Fibroblast of gingiva (primary cell): ENCODE measurements around the gene SDK2.

Source experiments
- DNase-seq: peaks from one replicate; pipeline ENCODE4 v3.0.0-alpha.2; 2011; ENCODE audit warnings: low read depth

SDK2 gene, protein sequence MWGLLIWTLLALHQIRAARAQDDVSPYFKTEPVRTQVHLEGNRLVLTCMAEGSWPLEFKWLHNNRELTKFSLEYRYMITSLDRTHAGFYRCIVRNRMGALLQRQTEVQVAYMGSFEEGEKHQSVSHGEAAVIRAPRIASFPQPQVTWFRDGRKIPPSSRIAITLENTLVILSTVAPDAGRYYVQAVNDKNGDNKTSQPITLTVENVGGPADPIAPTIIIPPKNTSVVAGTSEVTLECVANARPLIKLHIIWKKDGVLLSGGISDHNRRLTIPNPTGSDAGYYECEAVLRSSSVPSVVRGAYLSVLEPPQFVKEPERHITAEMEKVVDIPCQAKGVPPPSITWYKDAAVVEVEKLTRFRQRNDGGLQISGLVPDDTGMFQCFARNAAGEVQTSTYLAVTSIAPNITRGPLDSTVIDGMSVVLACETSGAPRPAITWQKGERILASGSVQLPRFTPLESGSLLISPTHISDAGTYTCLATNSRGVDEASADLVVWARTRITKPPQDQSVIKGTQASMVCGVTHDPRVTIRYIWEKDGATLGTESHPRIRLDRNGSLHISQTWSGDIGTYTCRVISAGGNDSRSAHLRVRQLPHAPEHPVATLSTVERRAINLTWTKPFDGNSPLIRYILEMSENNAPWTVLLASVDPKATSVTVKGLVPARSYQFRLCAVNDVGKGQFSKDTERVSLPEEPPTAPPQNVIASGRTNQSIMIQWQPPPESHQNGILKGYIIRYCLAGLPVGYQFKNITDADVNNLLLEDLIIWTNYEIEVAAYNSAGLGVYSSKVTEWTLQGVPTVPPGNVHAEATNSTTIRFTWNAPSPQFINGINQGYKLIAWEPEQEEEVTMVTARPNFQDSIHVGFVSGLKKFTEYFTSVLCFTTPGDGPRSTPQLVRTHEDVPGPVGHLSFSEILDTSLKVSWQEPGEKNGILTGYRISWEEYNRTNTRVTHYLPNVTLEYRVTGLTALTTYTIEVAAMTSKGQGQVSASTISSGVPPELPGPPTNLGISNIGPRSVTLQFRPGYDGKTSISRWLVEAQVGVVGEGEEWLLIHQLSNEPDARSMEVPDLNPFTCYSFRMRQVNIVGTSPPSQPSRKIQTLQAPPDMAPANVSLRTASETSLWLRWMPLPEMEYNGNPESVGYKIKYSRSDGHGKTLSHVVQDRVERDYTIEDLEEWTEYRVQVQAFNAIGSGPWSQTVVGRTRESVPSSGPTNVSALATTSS (N-terminal part only)

DNA sequence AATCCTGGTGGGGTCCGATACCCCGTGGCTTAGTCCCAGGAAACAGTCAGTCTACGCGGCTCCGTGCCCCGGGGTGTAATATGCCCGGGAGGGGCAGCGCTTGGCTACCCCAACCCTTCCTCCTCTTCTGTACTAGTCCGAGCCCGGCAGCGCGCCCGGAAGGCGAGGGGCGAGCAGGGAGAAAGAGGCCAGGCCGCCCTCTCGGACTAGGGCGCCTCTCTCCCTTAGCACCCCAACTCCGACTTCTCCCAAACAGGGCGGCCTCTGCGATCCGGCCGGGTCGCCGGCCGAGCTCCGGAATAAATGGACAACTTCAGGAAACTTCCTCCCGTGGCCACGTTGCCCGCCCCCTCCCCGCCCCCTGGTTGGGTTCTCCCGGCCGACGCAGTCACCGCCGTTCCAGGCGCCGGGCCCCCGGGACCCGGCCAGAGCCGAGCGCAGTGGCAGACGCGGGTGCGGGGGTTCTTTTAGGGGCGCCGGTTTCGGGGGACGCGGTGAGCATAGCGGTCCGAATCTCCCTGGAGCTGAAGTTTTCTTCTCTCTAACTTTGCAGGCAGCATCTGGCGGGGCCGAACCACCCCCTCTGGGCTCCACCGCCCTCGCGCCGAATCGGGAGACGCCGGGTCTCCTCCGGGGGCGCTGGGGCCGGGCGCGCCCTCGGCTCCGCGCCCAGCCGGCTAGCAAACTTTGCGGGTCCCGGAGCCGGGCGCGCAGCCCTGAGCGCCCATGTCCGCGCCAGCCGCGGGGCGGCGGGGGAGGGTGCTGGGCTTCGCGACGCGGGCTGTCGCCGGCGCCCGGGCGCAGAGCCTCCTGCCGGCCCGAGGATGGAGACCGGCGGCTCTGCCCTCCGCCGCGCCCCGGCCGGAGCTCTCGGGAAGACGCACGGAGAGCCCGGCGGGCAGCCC, at the start of gene SDK2:
SDK2 (minus strand) TSS at position 301 of the 905 bp plus-strand sequence. CDS start 357 bp downstream, outside the sequence.
- DNase-seq = no peak

DNA sequence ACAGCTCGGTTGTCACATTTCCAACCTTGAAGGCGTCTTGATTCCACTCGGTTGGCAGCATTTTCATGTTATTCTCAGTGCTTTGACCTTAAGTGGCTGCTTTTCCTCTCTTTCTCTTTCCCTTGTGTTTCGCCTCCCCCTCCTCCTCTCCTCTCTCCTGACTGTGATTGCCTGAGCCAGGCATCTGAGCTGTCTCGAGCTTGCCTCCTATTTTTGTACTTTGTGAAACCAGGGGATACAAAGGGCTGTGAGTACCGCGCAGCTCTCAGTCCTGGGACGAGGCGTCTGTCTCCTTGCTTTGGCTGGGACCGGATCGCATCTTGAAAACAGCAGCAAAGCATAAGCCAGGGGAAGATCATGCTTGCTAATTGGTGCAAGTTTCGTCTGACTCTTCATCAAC, 48.8 kb upstream of the SDK2 start:
- DNase-seq = no peak

DNA sequence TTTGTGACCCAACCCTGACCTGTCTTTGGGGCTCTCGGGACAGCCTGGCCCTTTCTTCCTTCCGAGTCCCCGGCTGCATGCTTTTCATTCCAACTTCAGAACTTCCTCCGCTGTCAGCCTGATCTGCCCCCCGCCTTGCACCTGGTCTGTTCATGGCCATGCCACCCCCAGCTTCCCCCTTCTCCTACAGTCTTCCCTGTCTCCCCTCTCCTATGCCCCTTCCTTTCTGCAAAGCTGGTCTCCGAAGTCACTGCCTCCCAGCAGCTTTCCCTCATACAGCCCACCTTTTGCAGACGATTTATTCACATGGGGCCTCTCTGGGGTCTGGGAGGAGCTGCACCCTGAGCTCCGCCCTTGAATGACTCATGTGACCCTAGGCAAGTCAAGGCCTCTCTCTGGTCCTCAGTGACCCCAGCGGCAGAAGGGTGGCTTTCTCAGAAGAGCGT, 47.1 kb upstream of the SDK2 start:
- no peak for DNase-seq

DNA sequence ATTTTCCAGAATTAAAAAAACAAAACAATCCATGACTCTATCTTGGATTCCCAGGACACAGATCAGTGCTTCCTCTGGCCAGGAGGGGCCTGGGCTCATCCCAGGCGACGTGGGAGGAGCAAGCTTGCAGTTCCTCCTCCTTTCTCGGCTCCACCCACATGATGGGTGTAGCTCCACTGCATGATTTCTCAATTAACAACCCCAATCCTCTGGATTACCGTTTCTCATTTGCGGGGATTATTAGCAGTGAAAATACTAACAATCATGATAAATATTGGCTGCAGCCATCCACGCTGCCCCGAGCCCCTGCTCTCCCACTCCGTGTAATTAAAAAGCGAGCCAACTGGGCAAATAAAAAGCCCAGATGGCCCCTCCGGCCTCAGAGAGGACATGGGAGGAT, 46.4 kb upstream of the SDK2 start:
- DNase-seq = no peak

DNA sequence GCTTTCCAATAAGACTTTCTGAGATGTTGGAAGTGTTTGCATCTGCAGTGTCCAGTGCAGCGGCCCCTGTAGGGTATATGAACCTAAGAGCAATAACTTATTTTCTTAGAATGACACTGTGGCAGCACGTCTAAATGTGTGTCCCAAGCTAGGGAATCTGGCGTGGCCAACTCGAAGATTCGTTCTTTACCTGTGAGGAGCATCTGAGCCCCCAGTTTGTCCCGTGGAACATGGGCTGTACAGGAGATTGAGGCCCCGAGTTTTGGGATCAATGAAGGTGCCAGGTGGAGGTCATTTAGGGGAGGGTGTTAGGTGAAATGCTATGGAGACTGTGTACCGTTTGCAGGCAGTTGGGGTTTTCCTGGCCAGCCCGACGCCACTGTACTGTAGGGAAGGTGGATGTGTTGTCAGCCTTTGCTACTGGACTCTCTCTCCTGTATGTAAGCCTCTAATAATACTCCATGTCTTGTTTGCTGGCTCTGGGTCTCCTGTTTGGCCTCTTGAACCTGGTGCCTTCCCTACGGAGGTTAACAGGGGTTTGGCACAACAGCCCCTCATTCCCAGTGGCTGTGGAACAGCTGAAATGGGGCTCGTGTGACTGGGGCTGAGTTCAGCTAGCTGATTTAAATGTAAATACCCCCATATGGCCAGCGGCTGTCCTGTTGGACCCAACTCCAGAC, 45.5 kb upstream of the SDK2 start:
- no peak for DNase-seq

DNA sequence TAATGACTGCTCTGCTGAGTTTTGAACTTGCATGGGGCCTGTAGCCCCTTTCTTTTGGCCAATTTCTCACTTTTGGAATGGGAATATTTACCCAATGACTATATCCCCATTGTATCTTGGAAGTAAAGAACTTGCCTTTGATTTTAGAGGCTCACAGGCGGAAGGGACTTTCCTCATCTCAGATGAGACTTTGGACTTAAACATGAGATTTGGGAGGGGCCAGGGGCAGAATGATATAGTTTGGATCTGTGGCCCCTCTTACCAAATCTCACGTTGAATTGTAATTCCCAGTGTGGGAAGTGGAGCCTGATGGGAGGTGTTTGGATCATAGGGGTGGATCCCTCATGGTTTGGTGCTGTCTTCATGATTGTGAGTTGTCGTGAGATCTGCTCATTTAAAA, 42.7 kb upstream of the SDK2 start:
- DNase-seq = no peak

DNA sequence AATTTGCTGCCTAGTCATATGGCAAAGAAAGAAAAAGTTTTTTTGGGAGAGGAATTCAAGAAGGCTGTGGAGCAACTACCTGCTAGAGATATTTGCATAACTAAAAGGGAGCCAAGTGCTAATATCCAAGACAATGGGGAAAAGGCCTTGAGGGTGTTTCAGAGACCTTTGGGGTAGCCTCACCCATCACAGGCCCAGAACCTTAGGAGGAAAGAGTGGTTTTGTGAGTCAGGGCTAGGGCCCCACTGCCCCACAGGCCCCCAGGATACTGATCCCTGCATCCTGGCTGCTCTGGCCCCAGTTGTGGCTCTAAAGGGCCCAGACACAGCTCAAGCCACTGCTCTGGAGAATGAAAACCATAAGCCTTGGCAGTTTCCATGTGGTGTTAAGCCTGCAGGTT, 41.9 kb upstream of the SDK2 start:
- no peak for DNase-seq

DNA sequence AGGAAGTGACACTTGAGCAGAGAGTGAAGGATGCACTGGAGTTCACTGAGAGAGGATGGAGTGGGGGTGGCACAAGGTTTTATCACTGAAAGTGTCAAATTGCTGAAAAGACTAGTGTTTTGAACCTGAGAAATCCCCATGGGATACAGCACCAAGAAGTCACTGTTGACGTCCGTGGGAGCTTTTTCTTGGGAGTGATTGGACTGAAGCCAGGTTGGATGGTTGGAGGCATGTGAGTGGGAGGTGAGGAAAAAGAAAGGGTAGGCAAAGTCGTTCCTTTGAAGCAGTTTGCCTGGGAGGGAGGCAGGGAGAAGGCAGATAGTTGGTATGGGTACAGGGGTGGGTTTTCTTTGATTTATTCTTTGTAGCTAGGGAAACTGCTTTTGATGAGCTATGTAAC, 39.9 kb upstream of the SDK2 start:
- DNase-seq = no peak

DNA sequence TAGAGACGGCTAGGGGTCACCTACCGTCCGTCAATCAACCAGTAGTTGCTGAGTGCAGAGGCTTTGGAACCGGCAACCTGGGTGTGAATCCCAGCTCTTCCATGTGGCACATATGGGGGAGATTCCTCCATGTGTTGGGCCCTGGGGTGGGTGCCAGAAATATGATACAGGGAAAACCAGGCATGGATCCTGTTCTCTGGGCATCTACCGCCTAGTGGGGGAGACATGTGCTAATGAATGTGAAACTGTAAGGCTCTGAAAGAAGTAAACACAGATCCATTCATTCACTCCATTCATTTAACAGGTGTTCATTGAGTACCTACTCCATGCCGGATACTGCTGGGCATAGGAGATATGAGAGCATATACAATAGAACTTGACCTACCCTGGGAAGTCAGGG, 39.5 kb upstream of the SDK2 start:
- DNase-seq = no peak

DNA sequence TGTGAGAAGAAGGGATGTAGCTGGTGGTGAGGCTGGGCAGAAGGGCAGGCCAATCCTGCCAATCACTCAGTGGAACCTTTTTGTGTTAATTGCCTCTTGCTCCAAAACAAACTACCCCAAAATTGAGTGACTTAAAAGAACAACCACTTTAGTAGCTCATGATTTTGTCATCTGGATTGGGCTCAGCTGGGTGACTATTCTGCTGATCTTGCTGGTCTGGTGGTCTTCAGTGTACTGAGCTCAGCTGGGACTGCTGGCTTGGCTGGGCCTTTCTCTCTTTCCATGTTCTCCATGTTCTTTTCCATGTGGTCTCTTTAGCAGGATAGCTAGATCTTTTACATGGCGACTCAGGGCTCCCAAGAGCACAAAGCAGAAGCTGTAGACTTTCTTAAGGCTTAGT, 37.7 kb upstream of the SDK2 start:
- no peak for DNase-seq

DNA sequence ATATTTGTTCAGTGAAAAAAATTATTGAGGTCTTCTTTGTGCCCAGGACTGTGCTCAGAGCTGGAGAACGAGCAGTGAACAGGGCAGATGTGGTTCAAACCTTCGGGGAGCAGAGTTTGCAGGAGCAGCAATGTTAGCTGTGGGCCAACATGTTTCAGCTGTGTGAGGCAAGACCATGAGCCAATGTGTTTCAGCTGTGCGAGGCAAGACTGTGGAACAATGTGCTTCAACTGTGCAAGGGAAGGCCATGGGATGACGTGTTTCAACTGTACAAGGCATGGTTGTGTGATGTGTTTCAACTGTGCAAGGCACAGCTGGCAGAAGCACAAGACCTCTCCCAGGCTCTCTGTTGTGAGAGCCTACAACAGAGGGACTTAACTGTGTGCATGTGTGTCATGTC, 35.2 kb upstream of the SDK2 start:
- no peak for DNase-seq

DNA sequence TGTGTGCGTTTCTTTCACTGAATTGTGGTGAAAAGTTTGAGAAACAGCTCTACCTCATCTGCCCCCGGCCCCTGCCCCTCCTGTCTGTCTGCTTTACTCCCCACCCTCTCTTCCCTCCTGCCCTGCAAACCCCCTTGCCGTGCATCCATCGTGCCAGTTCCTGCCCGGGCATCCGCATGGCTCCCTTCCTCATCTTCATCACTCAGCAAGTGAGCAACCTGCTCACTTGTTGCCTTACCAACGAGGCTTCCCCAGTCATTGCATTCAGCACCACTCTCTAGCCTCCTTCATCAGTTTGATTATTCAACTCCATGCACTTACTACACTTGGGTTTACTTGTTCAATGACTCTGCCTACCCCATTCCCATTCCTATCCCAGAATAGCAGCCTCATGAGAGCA, 34.8 kb upstream of the SDK2 start:
- DNase-seq = no peak

DNA sequence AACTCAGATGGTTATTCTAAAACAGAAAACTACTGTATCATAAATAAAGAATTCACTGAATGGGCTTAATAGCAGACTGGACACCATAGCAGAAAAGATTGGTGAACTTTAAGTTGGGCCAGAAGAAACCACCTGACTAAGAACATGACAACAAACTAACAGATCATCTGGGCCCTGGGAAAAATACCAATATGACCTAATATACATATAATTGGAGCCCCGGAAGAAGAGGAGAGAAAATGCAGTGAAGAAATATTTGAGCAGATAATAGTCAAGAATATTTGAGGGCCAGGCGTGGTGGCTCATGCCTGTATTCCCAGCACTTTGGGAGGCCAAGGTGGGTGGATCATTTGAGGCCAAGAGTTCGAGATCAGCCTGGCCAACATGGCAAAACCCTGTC, 25.5 kb upstream of the SDK2 start:
- no peak for DNase-seq

DNA sequence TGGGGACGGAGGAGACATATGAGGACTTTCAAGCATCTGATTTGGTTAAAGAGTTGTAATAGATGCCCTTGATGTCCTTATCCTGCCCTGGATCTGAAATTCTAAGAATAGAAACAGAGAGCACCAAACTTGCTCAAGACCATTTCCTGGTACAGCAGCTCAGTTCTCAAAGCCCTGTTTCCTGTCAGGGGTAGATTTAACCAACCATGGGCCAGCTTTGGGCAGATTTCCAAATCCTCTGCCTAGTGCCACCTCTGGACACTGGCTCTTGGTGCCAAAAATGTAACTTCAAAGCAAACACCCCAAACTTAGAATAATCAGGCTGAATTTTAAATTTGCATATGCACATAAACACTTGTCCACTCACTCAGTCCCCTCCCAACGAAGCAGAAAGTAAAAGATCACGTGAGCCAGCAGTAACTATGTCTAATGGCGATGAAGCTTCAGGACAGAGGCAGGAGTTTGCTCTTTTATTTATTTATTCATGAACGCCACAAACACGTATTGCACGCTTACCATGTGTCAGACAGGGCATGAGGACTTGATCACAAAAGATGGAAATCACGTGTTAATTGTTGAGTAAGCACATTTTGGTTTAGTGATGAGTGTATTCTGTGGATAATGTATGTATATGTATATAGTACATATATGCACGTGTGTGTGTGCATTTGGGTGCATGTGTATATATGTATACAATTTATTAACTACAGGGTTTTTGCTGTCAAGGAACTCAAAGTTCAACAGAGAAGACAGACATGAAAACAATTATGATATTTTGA, 23.1 kb upstream of the SDK2 start:
- no peak for DNase-seq

DNA sequence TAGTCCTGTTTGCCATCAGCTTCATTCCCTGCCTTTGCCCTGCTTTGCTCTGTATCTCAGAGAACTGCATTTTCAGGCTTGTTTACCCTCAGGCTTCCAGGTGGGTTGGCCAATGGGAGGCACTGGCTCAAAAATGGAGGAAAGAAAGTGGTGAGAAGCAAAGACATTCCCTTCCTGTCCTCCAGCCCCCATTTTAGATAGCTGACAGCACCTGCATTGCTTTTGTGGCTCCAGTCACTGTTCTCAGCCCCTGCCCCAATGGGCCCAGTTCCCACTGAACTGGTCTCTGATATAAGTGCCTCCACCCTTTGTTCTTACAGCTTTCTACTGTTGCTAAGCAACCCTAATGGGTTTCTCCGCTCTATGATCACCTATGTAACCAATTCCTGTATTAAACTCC, 19.4 kb upstream of the SDK2 start:
- DNase-seq = no peak

DNA sequence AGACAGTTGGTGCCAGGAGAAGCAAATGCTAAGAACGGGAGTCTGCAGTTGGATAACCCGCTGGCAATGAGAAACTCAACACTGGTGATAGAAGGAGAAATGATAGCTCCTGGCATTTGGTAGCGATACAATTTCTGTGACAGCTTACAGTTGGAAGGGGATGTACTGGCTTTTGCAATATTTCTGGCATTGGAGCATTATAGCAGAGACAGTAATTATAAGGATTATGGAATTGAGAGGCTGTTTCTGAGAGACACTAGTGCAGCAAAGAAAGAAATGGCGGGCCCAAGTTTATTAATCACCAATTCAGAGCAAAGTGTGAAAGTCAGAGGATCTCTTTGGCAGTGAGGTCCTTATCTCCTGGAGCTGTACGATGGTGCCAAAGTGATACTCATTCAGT, 16.1 kb upstream of the SDK2 start:
- DNase-seq = no peak

DNA sequence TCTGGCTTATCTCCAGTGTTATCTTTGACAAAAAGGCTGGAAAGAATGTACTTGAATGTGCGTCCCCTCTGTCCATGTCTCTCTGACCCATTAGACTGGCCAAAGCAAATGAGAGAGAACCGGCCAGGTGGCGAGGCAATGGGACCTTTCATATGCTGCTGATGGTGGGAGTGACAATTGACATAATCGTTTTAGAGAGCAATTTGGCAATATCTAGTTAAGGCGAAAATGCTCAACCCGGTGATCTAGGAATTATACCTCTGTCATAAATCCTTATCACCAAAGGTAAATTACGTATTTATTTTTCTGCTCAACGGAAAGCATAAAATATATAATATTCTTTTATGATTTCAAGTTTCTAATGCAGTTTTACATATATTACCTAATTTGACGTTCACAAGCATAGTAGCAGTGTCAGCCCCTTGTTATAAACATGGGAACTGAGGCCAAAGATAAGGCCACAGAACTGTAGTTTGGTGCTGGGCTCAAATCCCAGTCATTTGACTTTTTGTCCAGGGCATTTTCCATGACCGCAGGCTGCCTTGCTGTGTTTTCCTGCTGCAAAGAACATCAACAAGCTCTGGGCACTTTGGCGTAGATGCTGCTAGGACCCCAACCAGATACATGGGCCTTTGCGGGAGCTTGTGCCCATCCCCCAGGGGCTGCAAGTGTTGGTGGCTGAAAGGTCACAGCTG, 14.7 kb upstream of the SDK2 start:
- DNase-seq = no peak

DNA sequence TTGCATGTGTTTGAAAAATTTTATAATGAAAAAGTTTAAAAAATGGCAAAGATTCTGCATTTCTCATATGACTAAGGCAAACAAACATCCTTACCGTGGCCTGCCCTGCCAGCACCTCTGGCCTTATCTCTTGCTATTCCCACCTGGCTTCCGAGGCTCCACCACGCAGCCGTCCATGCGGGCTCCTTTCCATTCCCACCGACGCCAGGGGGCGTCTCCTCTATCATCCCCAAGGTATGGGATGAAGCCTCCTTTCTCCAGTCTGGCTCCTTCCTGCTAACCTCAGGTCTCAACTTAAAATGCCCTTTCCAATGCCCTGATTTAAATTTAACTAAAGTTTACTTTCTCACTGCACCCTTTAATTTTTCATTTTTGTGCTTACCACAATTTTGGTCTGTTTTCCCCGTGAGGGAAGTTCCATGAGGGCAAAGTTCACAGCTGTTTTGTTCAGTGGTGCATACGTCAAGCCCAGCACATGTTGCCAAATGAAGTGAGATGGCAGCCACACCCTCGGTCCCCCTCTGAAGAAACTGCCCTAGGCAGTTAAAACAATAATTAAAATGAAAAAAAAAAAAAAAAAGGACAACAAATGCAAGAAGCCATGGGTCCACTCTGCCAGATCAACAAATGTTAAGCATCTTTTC, 13.3 kb upstream of the SDK2 start:
- no peak for DNase-seq

DNA sequence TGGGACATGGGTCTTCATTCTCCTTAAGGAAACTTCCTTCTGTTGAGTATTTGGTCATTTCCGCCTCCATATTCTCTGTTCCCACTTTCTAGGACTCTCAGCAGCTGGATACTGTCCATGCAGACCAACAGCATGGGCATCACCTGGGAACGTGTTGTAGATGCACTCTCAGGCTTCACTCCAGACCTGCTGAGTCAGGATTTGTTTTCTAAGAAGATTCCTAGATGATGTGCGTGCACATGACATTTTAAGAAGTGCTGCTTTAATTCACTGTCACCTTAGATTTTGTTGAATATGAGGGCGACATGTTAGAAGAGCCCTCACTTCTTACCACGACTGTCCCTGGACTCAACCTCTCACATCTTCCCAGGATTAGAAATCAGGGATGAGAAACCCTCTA, 10.0 kb upstream of the SDK2 start:
- no peak for DNase-seq
